Measurements from ENCODE around the gene MGAT1. TPM values are rescaled to one million over a fixed set of nuclear protein-coding genes. Genes with fewer than 3 reads are reported as not detected.

Gene MGAT1
- total RNA-seq, 1 experiment from 2014 or later, result 93.6 TPM

DNA sequence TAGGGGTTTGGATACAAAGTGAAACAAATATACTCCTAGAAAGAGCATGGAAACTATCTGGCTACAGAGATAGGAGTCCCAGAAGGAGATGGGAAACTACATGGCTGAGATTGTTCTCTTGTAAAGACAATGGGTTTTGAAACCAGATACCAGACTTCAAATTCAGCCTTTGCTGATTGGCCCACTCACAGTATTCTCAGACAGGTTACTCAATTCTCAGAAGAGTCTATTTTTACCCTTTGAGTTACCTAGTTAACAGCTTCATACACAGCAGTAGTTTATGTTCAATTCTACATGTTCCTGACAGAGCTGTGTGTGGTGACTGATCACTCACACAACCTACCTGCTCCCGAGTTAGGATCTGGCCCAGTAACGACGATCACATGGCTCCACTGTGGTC is 44.4 kb upstream of the MGAT1 start (continued):
- TF ChIP-seq, protein P1, sequence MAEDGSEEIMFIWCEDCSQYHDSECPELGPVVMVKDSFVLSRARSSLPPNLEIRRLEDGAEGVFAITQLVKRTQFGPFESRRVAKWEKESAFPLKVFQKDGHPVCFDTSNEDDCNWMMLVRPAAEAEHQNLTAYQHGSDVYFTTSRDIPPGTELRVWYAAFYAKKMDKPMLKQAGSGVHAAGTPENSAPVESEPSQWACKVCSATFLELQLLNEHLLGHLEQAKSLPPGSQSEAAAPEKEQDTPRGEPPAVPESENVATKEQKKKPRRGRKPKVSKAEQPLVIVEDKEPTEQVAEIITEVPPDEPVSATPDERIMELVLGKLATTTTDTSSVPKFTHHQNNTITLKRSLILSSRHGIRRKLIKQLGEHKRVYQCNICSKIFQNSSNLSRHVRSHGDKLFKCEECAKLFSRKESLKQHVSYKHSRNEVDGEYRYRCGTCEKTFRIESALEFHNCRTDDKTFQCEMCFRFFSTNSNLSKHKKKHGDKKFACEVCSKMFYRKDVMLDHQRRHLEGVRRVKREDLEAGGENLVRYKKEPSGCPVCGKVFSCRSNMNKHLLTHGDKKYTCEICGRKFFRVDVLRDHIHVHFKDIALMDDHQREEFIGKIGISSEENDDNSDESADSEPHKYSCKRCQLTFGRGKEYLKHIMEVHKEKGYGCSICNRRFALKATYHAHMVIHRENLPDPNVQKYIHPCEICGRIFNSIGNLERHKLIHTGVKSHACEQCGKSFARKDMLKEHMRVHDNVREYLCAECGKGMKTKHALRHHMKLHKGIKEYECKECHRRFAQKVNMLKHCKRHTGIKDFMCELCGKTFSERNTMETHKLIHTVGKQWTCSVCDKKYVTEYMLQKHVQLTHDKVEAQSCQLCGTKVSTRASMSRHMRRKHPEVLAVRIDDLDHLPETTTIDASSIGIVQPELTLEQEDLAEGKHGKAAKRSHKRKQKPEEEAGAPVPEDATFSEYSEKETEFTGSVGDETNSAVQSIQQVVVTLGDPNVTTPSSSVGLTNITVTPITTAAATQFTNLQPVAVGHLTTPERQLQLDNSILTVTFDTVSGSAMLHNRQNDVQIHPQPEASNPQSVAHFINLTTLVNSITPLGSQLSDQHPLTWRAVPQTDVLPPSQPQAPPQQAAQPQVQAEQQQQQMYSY (CRISPR knock-in tag; IDR thresholded peaks at IDR 0.05), result no peak
- TF ChIP-seq ZNF138 (CRISPR knock-in tag; conservative IDR thresholded peaks at IDR 0.05) (no peak), TP53 (CRISPR knock-in tag; IDR thresholded peaks at IDR 0.05) (no peak)

DNA sequence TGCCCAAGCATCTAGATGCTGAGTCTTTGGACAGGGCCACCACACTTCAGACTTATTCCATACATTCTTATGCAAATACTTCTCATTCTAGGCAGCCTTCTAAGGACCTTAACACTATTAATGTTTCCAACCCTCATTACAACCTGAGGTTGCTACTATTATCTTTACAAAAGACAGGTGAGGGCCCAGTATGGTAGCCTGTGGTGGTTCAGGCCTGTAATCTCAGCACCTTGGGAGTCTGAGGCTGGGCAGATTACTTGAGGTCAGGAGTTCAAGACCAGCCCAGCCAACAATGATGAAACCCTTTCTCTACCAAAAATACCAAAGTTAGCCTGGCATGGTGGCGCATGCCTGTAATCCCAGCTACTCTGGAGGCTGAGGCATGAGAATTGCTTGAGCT is 42.3 kb upstream of the MGAT1 start:
- TF ChIP-seq, protein P2, sequence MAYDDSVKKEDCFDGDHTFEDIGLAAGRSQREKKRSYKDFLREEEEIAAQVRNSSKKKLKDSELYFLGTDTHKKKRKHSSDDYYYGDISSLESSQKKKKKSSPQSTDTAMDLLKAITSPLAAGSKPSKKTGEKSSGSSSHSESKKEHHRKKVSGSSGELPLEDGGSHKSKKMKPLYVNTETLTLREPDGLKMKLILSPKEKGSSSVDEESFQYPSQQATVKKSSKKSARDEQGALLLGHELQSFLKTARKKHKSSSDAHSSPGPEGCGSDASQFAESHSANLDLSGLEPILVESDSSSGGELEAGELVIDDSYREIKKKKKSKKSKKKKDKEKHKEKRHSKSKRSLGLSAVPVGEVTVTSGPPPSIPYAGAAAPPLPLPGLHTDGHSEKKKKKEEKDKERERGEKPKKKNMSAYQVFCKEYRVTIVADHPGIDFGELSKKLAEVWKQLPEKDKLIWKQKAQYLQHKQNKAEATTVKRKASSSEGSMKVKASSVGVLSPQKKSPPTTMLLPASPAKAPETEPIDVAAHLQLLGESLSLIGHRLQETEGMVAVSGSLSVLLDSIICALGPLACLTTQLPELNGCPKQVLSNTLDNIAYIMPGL (CRISPR knock-in tag; IDR thresholded peaks at IDR 0.05), result no peak
- TF ChIP-seq MXD4 (CRISPR knock-in tag; IDR thresholded peaks at IDR 0.05; ENCODE audit: borderline replicate concordance) (no peak), ATF3 (CRISPR knock-in tag; conservative IDR thresholded peaks at IDR 0.05) (no peak), OVOL2 (CRISPR knock-in tag; IDR thresholded peaks at IDR 0.05; ENCODE audit: borderline replicate concordance) (no peak), SOX15 (CRISPR knock-in tag; IDR thresholded peaks at IDR 0.05) (no peak), ZNF425 (CRISPR knock-in tag; conservative IDR thresholded peaks at IDR 0.05) (no peak), ZNF138 (CRISPR knock-in tag; conservative IDR thresholded peaks at IDR 0.05) (no peak), ZNF396 (CRISPR knock-in tag; IDR thresholded peaks at IDR 0.05; ENCODE audit: borderline replicate concordance) (no peak), FOXK1 (CRISPR knock-in tag; IDR thresholded peaks at IDR 0.05) (no peak), RELA (CRISPR knock-in tag; IDR thresholded peaks at IDR 0.05; ENCODE audit: borderline replicate concordance) (no peak), SP1 (CRISPR knock-in tag; conservative IDR thresholded peaks at IDR 0.05) (no peak), IRF2 (CRISPR knock-in tag; IDR thresholded peaks at IDR 0.05; ENCODE audit: borderline replicate concordance, low read depth) (no peak), CBFB (CRISPR knock-in tag; IDR thresholded peaks at IDR 0.05; ENCODE audit: low read depth) (no peak), GTF2I (CRISPR knock-in tag; conservative IDR thresholded peaks at IDR 0.05) (no peak), ZNF423 (CRISPR knock-in tag; IDR thresholded peaks at IDR 0.05) (no peak), ELF4 (CRISPR knock-in tag; IDR thresholded peaks at IDR 0.05; ENCODE audit: low read depth) (no peak)
- TF ChIP-seq, protein P3, sequence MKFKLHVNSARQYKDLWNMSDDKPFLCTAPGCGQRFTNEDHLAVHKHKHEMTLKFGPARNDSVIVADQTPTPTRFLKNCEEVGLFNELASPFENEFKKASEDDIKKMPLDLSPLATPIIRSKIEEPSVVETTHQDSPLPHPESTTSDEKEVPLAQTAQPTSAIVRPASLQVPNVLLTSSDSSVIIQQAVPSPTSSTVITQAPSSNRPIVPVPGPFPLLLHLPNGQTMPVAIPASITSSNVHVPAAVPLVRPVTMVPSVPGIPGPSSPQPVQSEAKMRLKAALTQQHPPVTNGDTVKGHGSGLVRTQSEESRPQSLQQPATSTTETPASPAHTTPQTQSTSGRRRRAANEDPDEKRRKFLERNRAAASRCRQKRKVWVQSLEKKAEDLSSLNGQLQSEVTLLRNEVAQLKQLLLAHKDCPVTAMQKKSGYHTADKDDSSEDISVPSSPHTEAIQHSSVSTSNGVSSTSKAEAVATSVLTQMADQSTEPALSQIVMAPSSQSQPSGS (CRISPR knock-in tag; IDR thresholded peaks at IDR 0.05; ENCODE audit: borderline replicate concordance, low read depth), result no peak
- Mint-ChIP-seq H3K9me3 (peaks cover 70% of the 10 kb centered on the region), H3K4me1 (peaks cover 14% of the 10 kb centered on the region), H3K36me3 (peaks cover 68% of the 10 kb centered on the region), H3K27ac (no peak overlapping the region), H3K27me3 (ENCODE audit: low read depth) (peaks cover 43% of the 10 kb centered on the region), H3K4me3 (no peak overlapping the region)
- no peak for DNase-seq (ENCODE audit: low spot score)
- ChIA-PET POLR2A (no interaction called here), CTCF (interaction anchor here (0.8 kb wide), 1 partner anchor 233 kb away, joined by 3 read pairs; no protein-coding TSS in a partner anchor)
- peak; percentile 73 for ATAC-seq
